ENCODE data around the gene NR2F1-AS1. TPM values are rescaled to one million over a fixed set of nuclear protein-coding genes. Genes with fewer than 3 reads are reported as not detected.

NR2F1-AS1 gene
- total RNA-seq, 2 experiments from 2014 or later = not detected

DNA sequence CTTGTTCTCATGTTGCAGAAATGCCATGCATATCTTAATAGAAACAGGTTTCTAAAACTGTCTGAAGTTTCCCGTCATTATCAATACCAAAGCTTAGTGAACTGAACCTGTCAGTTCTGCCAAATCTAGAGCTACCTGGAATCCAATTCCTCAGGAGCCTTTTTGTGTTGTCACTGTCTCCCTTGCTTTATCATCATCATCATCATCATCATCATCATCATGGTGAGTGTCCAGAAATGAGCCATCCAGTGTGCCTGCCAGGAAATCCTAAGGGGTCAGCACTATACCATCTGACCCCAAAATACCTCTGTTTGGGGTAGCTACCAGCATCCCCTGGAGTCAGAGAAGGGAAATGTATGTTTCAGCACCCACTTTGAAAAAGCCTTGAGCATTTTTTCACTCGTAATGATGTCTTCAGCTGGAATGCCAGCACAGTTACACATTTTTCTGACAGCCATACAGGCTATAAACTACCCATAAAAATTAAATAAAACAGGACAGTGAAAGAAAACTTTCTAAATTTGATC is 150.3 kb downstream of the NR2F1-AS1 start:
- intact Hi-C loops (cut with micrococcal nuclease; ENCODE audit: unreplicated experiment) = no loop called here
- CTCF ChIA-PET (ENCODE audit: unreplicated experiment) = no interaction called here
- no peaks in the 10 kb centered on the region for H4K20me1 ChIP-seq (ENCODE audit: insufficient read depth, low read length)
- POLR2A ChIA-PET = interaction anchor here (0.7 to 0.8 kb wide), 2 partner anchors 24 to 393 kb away, joined by 3 read pairs; no protein-coding TSS in a partner anchor
- no peak for TF ChIP-seq EZH2phosphoT487 (IDR thresholded peaks at IDR 0.05; ENCODE audit: borderline replicate concordance, low read depth, low read length)
- TF ChIP-seq, protein P1, sequence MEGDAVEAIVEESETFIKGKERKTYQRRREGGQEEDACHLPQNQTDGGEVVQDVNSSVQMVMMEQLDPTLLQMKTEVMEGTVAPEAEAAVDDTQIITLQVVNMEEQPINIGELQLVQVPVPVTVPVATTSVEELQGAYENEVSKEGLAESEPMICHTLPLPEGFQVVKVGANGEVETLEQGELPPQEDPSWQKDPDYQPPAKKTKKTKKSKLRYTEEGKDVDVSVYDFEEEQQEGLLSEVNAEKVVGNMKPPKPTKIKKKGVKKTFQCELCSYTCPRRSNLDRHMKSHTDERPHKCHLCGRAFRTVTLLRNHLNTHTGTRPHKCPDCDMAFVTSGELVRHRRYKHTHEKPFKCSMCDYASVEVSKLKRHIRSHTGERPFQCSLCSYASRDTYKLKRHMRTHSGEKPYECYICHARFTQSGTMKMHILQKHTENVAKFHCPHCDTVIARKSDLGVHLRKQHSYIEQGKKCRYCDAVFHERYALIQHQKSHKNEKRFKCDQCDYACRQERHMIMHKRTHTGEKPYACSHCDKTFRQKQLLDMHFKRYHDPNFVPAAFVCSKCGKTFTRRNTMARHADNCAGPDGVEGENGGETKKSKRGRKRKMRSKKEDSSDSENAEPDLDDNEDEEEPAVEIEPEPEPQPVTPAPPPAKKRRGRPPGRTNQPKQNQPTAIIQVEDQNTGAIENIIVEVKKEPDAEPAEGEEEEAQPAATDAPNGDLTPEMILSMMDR (conservative IDR thresholded peaks at IDR 0.05; ENCODE audit: low read length) = no peak
- H3K9me2 ChIP-seq (ENCODE audit: insufficient read depth, low read length) = no peaks in the 10 kb centered on the region
- H2AFZ ChIP-seq (ENCODE audit: low read length) = no peak overlapping the region
- no peak overlapping the region for H3K27ac ChIP-seq (ENCODE audit: low read depth, low read length, poor library complexity, severe bottlenecking)
- H3K79me2 ChIP-seq (ENCODE audit: insufficient read depth, low read depth, low read length) = no peaks in the 10 kb centered on the region
- BruUV-seq (replicated peaks) = no TSS peak
- no peaks in the 10 kb centered on the region for H3K9me3 ChIP-seq (ENCODE audit: low read length)
- DNase-seq (ENCODE audit: low spot score) = no peak
- no peak overlapping the region for H3K4me3 ChIP-seq (ENCODE audit: low read depth, low read length, poor library complexity, severe bottlenecking)
- H3K4me2 ChIP-seq (ENCODE audit: low read length) = no peak overlapping the region
- no peaks in the 10 kb centered on the region for H3K36me3 ChIP-seq (ENCODE audit: insufficient read depth, low read length)
- no peaks in the 10 kb centered on the region for H3K4me1 ChIP-seq (ENCODE audit: insufficient read depth, low read length, poor library complexity, severe bottlenecking)

- H3K4me3 ChIP-seq (ENCODE audit: low read depth, low read length, poor library complexity, severe bottlenecking) = no peak overlapping the region
- intact Hi-C loops (cut with micrococcal nuclease; ENCODE audit: unreplicated experiment) = no loop called here
- POLR2A ChIA-PET = interaction anchor here (0.8 kb wide), 1 partner anchor 394 kb away, joined by 3 read pairs; no protein-coding TSS in a partner anchor
- no peaks in the 10 kb centered on the region for H3K36me3 ChIP-seq (ENCODE audit: insufficient read depth, low read length)
- H3K4me2 ChIP-seq (ENCODE audit: low read length) = no peak overlapping the region
- H3K79me2 ChIP-seq (ENCODE audit: insufficient read depth, low read depth, low read length) = no peaks in the 10 kb centered on the region
- no peak overlapping the region for H3K27ac ChIP-seq (ENCODE audit: low read depth, low read length, poor library complexity, severe bottlenecking)
- BruUV-seq (replicated peaks) = no TSS peak
- no peaks in the 10 kb centered on the region for H4K20me1 ChIP-seq (ENCODE audit: insufficient read depth, low read length)
- CTCF ChIA-PET (ENCODE audit: unreplicated experiment) = no interaction called here
- no peaks in the 10 kb centered on the region for H3K9me2 ChIP-seq (ENCODE audit: insufficient read depth, low read length)
- H2AFZ ChIP-seq (ENCODE audit: low read length) = no peak overlapping the region
- no peaks in the 10 kb centered on the region for H3K4me1 ChIP-seq (ENCODE audit: insufficient read depth, low read length, poor library complexity, severe bottlenecking)
- H3K9me3 ChIP-seq (ENCODE audit: low read length) = no peaks in the 10 kb centered on the region
- DNase-seq (ENCODE audit: low spot score) = no peak
- TF ChIP-seq, protein P1 (conservative IDR thresholded peaks at IDR 0.05; ENCODE audit: low read length) = no peak
- TF ChIP-seq EZH2phosphoT487 (IDR thresholded peaks at IDR 0.05; ENCODE audit: borderline replicate concordance, low read depth, low read length) = no peak
These were observed 150.9 kb downstream of the NR2F1-AS1 start for GRCh38 chr5:93430118-93430517.

- DNase-seq (ENCODE audit: low spot score) = no peak
- Histone ChIP-seq H2AFZ (ENCODE audit: low read length) (no peak overlapping the region), H3K27ac (ENCODE audit: low read depth, low read length, poor library complexity, severe bottlenecking) (no peak overlapping the region), H4K20me1 (ENCODE audit: insufficient read depth, low read length) (no peaks in the 10 kb centered on the region), H3K4me2 (ENCODE audit: low read length) (no peak overlapping the region), H3K4me1 (ENCODE audit: insufficient read depth, low read length, poor library complexity, severe bottlenecking) (no peaks in the 10 kb centered on the region), H3K79me2 (ENCODE audit: insufficient read depth, low read depth, low read length) (no peaks in the 10 kb centered on the region), H3K36me3 (ENCODE audit: insufficient read depth, low read length) (no peaks in the 10 kb centered on the region), H3K9me3 (ENCODE audit: low read length) (no peaks in the 10 kb centered on the region), H3K4me3 (ENCODE audit: low read depth, low read length, poor library complexity, severe bottlenecking) (no peak overlapping the region), H3K9me2 (ENCODE audit: insufficient read depth, low read length) (no peaks in the 10 kb centered on the region)
- TF ChIP-seq, protein P1 (conservative IDR thresholded peaks at IDR 0.05; ENCODE audit: low read length) = no peak
- TF ChIP-seq EZH2phosphoT487 (IDR thresholded peaks at IDR 0.05; ENCODE audit: borderline replicate concordance, low read depth, low read length) = no peak
- ChIA-PET POLR2A (no interaction called here), CTCF (ENCODE audit: unreplicated experiment) (no interaction called here)
- intact Hi-C loops (cut with micrococcal nuclease; ENCODE audit: unreplicated experiment) = no loop called here
- no TSS peak for BruUV-seq (replicated peaks)
These were observed 152.2 kb downstream of the NR2F1-AS1 start for GRCh38 chr5:93428868-93429267.

All from OCI-LY7 (cell line).